GM12874 (cell line): ENCODE results near the gene EOLA1.
"Not testable (repeated sequence)": the region's sequence is repeated elsewhere in the genome, so short reads cannot be mapped to it uniquely, and the experiment has no call there.

Experiments used
- CTCF ChIP-seq: IDR thresholded peaks from 2 replicates; pipeline ENCODE4 v1.5.1; 2011; ENCODE audit warnings: low read depth, mild to moderate bottlenecking, control low read depth, low read length, moderate library complexity; ENCODE audit not compliant: insufficient read depth

The EOLA1 gene

GRCh38 chrX:149569770-149570169, 29.0 kb downstream of the EOLA1 start:
- no peak for TF ChIP-seq CTCF

DNA sequence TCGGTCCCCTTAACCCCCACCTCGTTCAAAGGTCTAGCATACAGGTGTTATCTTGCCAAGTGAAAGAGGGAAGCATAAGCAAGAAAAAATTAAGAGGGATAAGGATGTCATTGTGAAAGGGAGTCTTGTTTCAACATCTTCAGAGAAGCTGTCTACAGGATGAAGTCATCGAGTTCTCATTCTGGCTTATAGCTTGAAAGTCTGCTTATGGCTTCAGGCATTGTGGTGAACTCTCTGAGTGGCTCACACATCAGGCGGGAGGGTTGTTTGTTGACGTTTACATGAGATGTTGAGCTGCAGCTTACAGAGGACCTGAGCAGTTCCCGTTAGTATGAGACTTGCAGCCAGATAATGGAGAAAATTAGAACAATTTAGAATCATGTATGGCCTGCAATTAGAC, 29.9 kb downstream of the EOLA1 start:
- no peak for TF ChIP-seq CTCF

GRCh38 chrX:149571770-149572169, 31.0 kb downstream of the EOLA1 start:
- TF ChIP-seq CTCF = no peak

GRCh38 chrX:149572743-149573142, 31.9 kb downstream of the EOLA1 start:
- no peak for TF ChIP-seq CTCF

GRCh38 chrX:149587359-149587758, 46.5 kb downstream of the EOLA1 start, which contains the start of gene MAGEA9B:
MAGEA9B (minus strand) TSS chrX:149587459; CDS start chrX:149583179, 4,280 bp downstream.
- not testable (repeated sequence) for TF ChIP-seq CTCF

DNA sequence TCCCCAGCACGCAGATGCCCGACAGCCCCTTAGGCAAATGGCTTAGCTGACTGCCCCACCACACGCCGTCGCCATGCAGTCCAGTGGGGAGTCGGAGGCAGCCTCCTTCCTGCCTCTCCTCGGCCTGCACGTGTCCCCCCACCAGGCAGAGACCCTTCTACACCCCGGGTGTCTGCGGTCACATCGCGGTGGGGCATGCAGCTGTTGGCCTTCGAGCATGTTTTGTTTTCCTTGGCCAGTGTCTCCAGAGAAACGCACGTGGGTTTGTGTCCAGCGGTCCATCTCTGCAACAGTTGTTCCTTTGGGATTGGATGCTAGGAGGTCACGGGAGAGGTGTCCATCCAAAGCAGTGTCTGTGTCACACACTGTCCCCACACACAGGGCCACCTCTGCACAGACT, 54.4 kb downstream of the EOLA1 start, which contains the start of gene HSFX2:
HSFX2 (minus strand) TSS at position 101 of the 400 bp plus-strand sequence. CDS start 614 bp downstream, outside the sequence.
- TF ChIP-seq CTCF = not testable (repeated sequence)
